ENCODE results near the gene MORN1. TPM values are rescaled to one million over a fixed set of nuclear protein-coding genes. Genes with fewer than 3 reads are reported as not detected.

The MORN1 gene
- total RNA-seq, 2 experiments from 2014 or later, result 5.9 to 6.6 TPM

GRCh38 chr1:2433196-2433595 is 41.8 kb upstream of the MORN1 start:
- Mint-ChIP-seq H3K27ac (no peak overlapping the region), H3K36me3 (ENCODE audit: low read depth) (no peaks in the 10 kb centered on the region), H3K27me3 (no peaks in the 10 kb centered on the region), H3K4me1 (ENCODE audit: low read depth) (no peaks in the 10 kb centered on the region), H3K4me3 (no peak overlapping the region), H3K9me3 (peaks cover 2% of the 10 kb centered on the region)
- no peak for TF ChIP-seq CTCF (IDR thresholded peaks at IDR 0.05)
- no peak for DNase-seq
- intact Hi-C loops (cut with micrococcal nuclease), result no loop called here
- ATAC-seq, result no peak
- ChIA-PET CTCF (no interaction called here), POLR2A (no interaction called here)

- intact Hi-C loops (cut with micrococcal nuclease), result no loop called here
- no peak for TF ChIP-seq CTCF (IDR thresholded peaks at IDR 0.05)
- Mint-ChIP-seq H3K9me3 (peaks cover 2% of the 10 kb centered on the region), H3K36me3 (ENCODE audit: low read depth) (no peaks in the 10 kb centered on the region), H3K4me1 (ENCODE audit: low read depth) (no peaks in the 10 kb centered on the region), H3K27ac (no peak overlapping the region), H3K27me3 (no peaks in the 10 kb centered on the region), H3K4me3 (no peak overlapping the region)
- ATAC-seq (no peak), DNase-seq (no peak)
- POLR2A ChIA-PET, result no interaction called here
- CTCF ChIA-PET, result no interaction called here
Observed at GRCh38 chr1:2432441-2432844, 41.1 kb upstream of the MORN1 start.

- CTCF ChIA-PET, result interaction anchor here (1.1 kb wide), 2 partner anchors 10 to 114 kb away, joined by 3 read pairs; no protein-coding TSS in a partner anchor
Observed at GRCh38 chr1:2431518-2431917, 40.2 kb upstream of the MORN1 start.

GRCh38 chr1:2431103-2431502 is 39.7 kb upstream of the MORN1 start:
- peaks cover 2% of the 10 kb centered on the region for H3K9me3 Mint-ChIP-seq
- no peak for DNase-seq
- CTCF ChIA-PET, result interaction anchor here (1.1 to 1.8 kb wide), 4 partner anchors 10 to 114 kb away, joined by 3 to 7 read pairs (median 4); partner anchors contain the start of gene PANK4
- no peak for ATAC-seq
- no peaks in the 10 kb centered on the region for H3K4me1 Mint-ChIP-seq (ENCODE audit: low read depth)
- no peak for TF ChIP-seq CTCF (IDR thresholded peaks at IDR 0.05)
- no peak overlapping the region for H3K27ac Mint-ChIP-seq
- no peaks in the 10 kb centered on the region for H3K27me3 Mint-ChIP-seq
- intact Hi-C loops (cut with micrococcal nuclease), result no loop called here
- POLR2A ChIA-PET, result interaction anchor here (1.6 kb wide), 1 partner anchor 125 kb away, joined by 4 read pairs; the partner anchor contains the start of gene TNFRSF14
- no peak overlapping the region for H3K4me3 Mint-ChIP-seq
- no peaks in the 10 kb centered on the region for H3K36me3 Mint-ChIP-seq (ENCODE audit: low read depth)

More at GRCh38 chr1:2431518-2431917, 40.2 kb upstream of the MORN1 start:
- H3K27ac Mint-ChIP-seq, result no peak overlapping the region
- POLR2A ChIA-PET, result interaction anchor here (1.6 kb wide), 1 partner anchor 124 kb away, joined by 4 read pairs; the partner anchor contains the start of gene TNFRSF14
- intact Hi-C loops (cut with micrococcal nuclease), result no loop called here
- no peaks in the 10 kb centered on the region for H3K27me3 Mint-ChIP-seq
- no peaks in the 10 kb centered on the region for H3K4me1 Mint-ChIP-seq (ENCODE audit: low read depth)
- peaks cover 2% of the 10 kb centered on the region for H3K9me3 Mint-ChIP-seq
- H3K4me3 Mint-ChIP-seq, result no peak overlapping the region
- no peaks in the 10 kb centered on the region for H3K36me3 Mint-ChIP-seq (ENCODE audit: low read depth)
- no peak for ATAC-seq
- DNase-seq, result no peak
- no peak for TF ChIP-seq CTCF (IDR thresholded peaks at IDR 0.05)

GRCh38 chr1:2430592-2430973 is 39.2 kb upstream of the MORN1 start:
- H3K27ac Mint-ChIP-seq, result no peak overlapping the region
- no peaks in the 10 kb centered on the region for H3K36me3 Mint-ChIP-seq (ENCODE audit: low read depth)
- H3K4me1 Mint-ChIP-seq (ENCODE audit: low read depth), result no peaks in the 10 kb centered on the region
- ChIA-PET CTCF (interaction anchor here (1.1 to 1.8 kb wide), 4 partner anchors 9 to 100 kb away, joined by 3 to 7 read pairs (median 4); partner anchors contain the start of gene PANK4), POLR2A (interaction anchor here (0.5 to 1.7 kb wide), 3 partner anchors 13 to 194 kb away, joined by 3 to 5 read pairs (median 4); partner anchors contain the start of gene TNFRSF14)
- H3K4me3 Mint-ChIP-seq, result no peak overlapping the region
- ATAC-seq (no peak), DNase-seq (no peak)
- TF ChIP-seq CTCF (IDR thresholded peaks at IDR 0.05), result no peak
- intact Hi-C loops (cut with micrococcal nuclease), result no loop called here
- no peaks in the 10 kb centered on the region for H3K27me3 Mint-ChIP-seq
- H3K9me3 Mint-ChIP-seq, result peaks cover 2% of the 10 kb centered on the region

Measured in activated CD8-positive, alpha-beta T cell treated with anti-CD3 and anti-CD28 coated beads for 36 hours (primary cell).